HG03342 (cell line): ENCODE measurements around the gene D2HGDH.
"Not testable (repeated sequence)": the region's sequence is repeated elsewhere in the genome, so short reads cannot be mapped to it uniquely, and the experiment has no call there.

Source experiments
- ATAC-seq: cut with Tn5 transposase; IDR thresholded peaks from one replicate; pipeline ENCODE4 v1.9.1; 2021; ENCODE audit warnings: mild to moderate bottlenecking, moderate library complexity; ENCODE audit not compliant: unreplicated experiment

Gene D2HGDH

GRCh38 chr2:241724975-241725870 lies 9.2 kb upstream of the D2HGDH start:
- no peak for ATAC-seq

GRCh38 chr2:241726459-241726858 lies 8.0 kb upstream of the D2HGDH start:
- no peak for ATAC-seq

GRCh38 chr2:241728000-241728399 lies 6.4 kb upstream of the D2HGDH start:
- no peak for ATAC-seq

GRCh38 chr2:241728627-241729026 lies 5.8 kb upstream of the D2HGDH start:
- ATAC-seq, result no peak

GRCh38 chr2:241729868-241730267 lies 4.6 kb upstream of the D2HGDH start:
- ATAC-seq, result no peak

- ATAC-seq, result no peak
Observed at GRCh38 chr2:241730671-241731293, 3.6 kb upstream of the D2HGDH start.

- not testable (repeated sequence) for ATAC-seq
Observed at GRCh38 chr2:241732513-241733186, 1.8 kb upstream of the D2HGDH start.

- peak; percentile 2 for ATAC-seq
Observed at GRCh38 chr2:241733391-241734207, 831 bp upstream of the D2HGDH start.

GRCh38 chr2:241734208-241734466 lies 293 bp upstream of the D2HGDH start:
- ATAC-seq, result no peak

GRCh38 chr2:241736111-241736510 lies 1.7 kb downstream of the D2HGDH start:
- no peak for ATAC-seq

GRCh38 chr2:241738040-241738686 lies 3.7 kb downstream of the D2HGDH start:
- no peak for ATAC-seq

- ATAC-seq, result no peak
Observed at GRCh38 chr2:241739177-241739576, 4.7 kb downstream of the D2HGDH start.

GRCh38 chr2:241739651-241740050 lies 5.2 kb downstream of the D2HGDH start:
- ATAC-seq, result no peak

- ATAC-seq, result no peak
Observed at GRCh38 chr2:241741016-241741415, 6.6 kb downstream of the D2HGDH start.

GRCh38 chr2:241742320-241742939 lies 8.0 kb downstream of the D2HGDH start:
- ATAC-seq, result no peak

- ATAC-seq, result not testable (repeated sequence)
Observed at GRCh38 chr2:241743008-241743407, 8.6 kb downstream of the D2HGDH start.

- no peak for ATAC-seq
Observed at GRCh38 chr2:241743620-241744019, 9.2 kb downstream of the D2HGDH start.

- ATAC-seq, result no peak
Observed at GRCh38 chr2:241744028-241744754, 9.8 kb downstream of the D2HGDH start.

- ATAC-seq, result no peak
Observed at GRCh38 chr2:241745276-241745675, 10.8 kb downstream of the D2HGDH start.

GRCh38 chr2:241746084-241746483 lies 11.7 kb downstream of the D2HGDH start:
- no peak for ATAC-seq
